ENCODE measurements around the gene ERO1B. TPM values are rescaled to one million over a fixed set of nuclear protein-coding genes. Genes with fewer than 3 reads are reported as not detected.

Gene ERO1B
- total RNA-seq, 1 donor from 2014 or later = 7.2 TPM

- intact Hi-C loops (cut with micrococcal nuclease) = no loop called here
- Histone ChIP-seq H3K36me3 (peaks cover 48% of the 10 kb centered on the region), H3K4me1 (no peaks in the 10 kb centered on the region), H3K27ac (replicated peaks) (no peak overlapping the region), H3K4me3 (no peak overlapping the region), H3K27me3 (ENCODE audit: low read depth) (no peaks in the 10 kb centered on the region), H3K9me3 (replicated peaks) (no peaks in the 10 kb centered on the region)
- DNase-seq = no peak
- TF ChIP-seq CTCF (IDR thresholded peaks at IDR 0.05; ENCODE audit: borderline replicate concordance) = no peak
These were observed 59.1 kb downstream of the ERO1B start for GRCh38 chr1:236222632-236223031.

- Histone ChIP-seq H3K36me3 (peaks cover 39% of the 10 kb centered on the region), H3K4me3 (no peak overlapping the region), H3K4me1 (peaks cover 2% of the 10 kb centered on the region), H3K9me3 (replicated peaks) (no peaks in the 10 kb centered on the region), H3K27me3 (ENCODE audit: low read depth) (no peaks in the 10 kb centered on the region), H3K27ac (replicated peaks) (no peak overlapping the region)
- no peak for TF ChIP-seq CTCF (IDR thresholded peaks at IDR 0.05; ENCODE audit: borderline replicate concordance)
- no peak for DNase-seq
- intact Hi-C loops (cut with micrococcal nuclease) = no loop called here
These were observed 61.3 kb downstream of the ERO1B start for GRCh38 chr1:236220473-236220872.

GRCh38 chr1:236214761-236215160 is 67.0 kb downstream of the ERO1B start:
- TF ChIP-seq CTCF (IDR thresholded peaks at IDR 0.05; ENCODE audit: borderline replicate concordance) = no peak
- Histone ChIP-seq H3K36me3 (no peaks in the 10 kb centered on the region), H3K9me3 (replicated peaks) (no peaks in the 10 kb centered on the region), H3K27ac (replicated peaks) (no peak overlapping the region), H3K4me3 (no peak overlapping the region), H3K4me1 (peaks cover 17% of the 10 kb centered on the region), H3K27me3 (ENCODE audit: low read depth) (no peaks in the 10 kb centered on the region)
- DNase-seq = no peak
- intact Hi-C loops (cut with micrococcal nuclease) = no loop called here

- Histone ChIP-seq H3K9me3 (replicated peaks) (no peaks in the 10 kb centered on the region), H3K4me3 (no peak overlapping the region), H3K4me1 (peaks cover 17% of the 10 kb centered on the region), H3K27me3 (ENCODE audit: low read depth) (no peaks in the 10 kb centered on the region), H3K36me3 (no peaks in the 10 kb centered on the region), H3K27ac (replicated peaks) (no peak overlapping the region)
- intact Hi-C loops (cut with micrococcal nuclease) = no loop called here
- no peak for DNase-seq
- no peak for TF ChIP-seq CTCF (IDR thresholded peaks at IDR 0.05; ENCODE audit: borderline replicate concordance)
These were observed 68.2 kb downstream of the ERO1B start for GRCh38 chr1:236213534-236213933.

- peaks cover 7% of the 10 kb centered on the region for H3K36me3 ChIP-seq
- H3K4me1 ChIP-seq = peaks cover 19% of the 10 kb centered on the region
- DNase-seq = no peak
- no peaks in the 10 kb centered on the region for H3K9me3 ChIP-seq (replicated peaks)
- H3K27ac ChIP-seq (replicated peaks) = no peak overlapping the region
- no peaks in the 10 kb centered on the region for H3K27me3 ChIP-seq (ENCODE audit: low read depth)
- no peak overlapping the region for H3K4me3 ChIP-seq
- intact Hi-C loops (cut with micrococcal nuclease) = no loop called here
- TF ChIP-seq CTCF (IDR thresholded peaks at IDR 0.05; ENCODE audit: borderline replicate concordance) = no peak
These were observed 69.9 kb downstream of the ERO1B start for GRCh38 chr1:236211815-236212214.

- Histone ChIP-seq H3K27me3 (ENCODE audit: low read depth) (no peaks in the 10 kb centered on the region), H3K27ac (replicated peaks) (no peak overlapping the region), H3K36me3 (peaks cover 17% of the 10 kb centered on the region), H3K9me3 (replicated peaks) (no peaks in the 10 kb centered on the region), H3K4me1 (peaks cover 26% of the 10 kb centered on the region), H3K4me3 (no peak overlapping the region)
- no peak for TF ChIP-seq CTCF (IDR thresholded peaks at IDR 0.05; ENCODE audit: borderline replicate concordance)
- intact Hi-C loops (cut with micrococcal nuclease) = no loop called here
- DNase-seq = no peak
These were observed 72.0 kb downstream of the ERO1B start for GRCh38 chr1:236209713-236210112.

All from left ventricle myocardium inferior (tissue), 1 donor.